Fibroblast of lung (primary cell): Measurements from ENCODE around the gene PLEKHA7. TPM values are rescaled to one million over a fixed set of nuclear protein-coding genes. Genes with fewer than 3 reads are reported as not detected.

Experiments used
- DNase-seq, 2 donors: peaks; one replicate each; pipeline versions ENCODE4 v3.0.0 to v3.0.0-alpha.2; 2010; ENCODE audit warnings: low read depth in 2 of 2
- H2AFZ ChIP-seq: 2 replicates; pipeline ENCODE4 v1.5.1; 2012; ENCODE audit warnings: low read length, control low read depth, inconsistent platforms
- H3K27ac ChIP-seq: 2 replicates; pipeline ENCODE4 v1.5.1; 2011; ENCODE audit warnings: low read length, control low read depth; ENCODE audit not compliant: insufficient read depth
- H3K27me3 ChIP-seq: 2 replicates; pipeline ENCODE4 v1.5.1; 2011; ENCODE audit warnings: mild to moderate bottlenecking, low read length; ENCODE audit not compliant: control insufficient read depth, insufficient read depth
- H3K36me3 ChIP-seq: 2 replicates; pipeline ENCODE4 v1.5.1; 2011; ENCODE audit warnings: low read length; ENCODE audit not compliant: control insufficient read depth, insufficient read depth
- H3K4me1 ChIP-seq: 2 replicates; pipeline ENCODE4 v1.5.1; 2011; ENCODE audit warnings: low read length; ENCODE audit not compliant: control insufficient read depth, insufficient read depth; ENCODE audit errors: extremely low read depth
- H3K4me2 ChIP-seq: 2 replicates; pipeline ENCODE4 v1.5.1; 2011; ENCODE audit warnings: low read length, control low read depth; ENCODE audit not compliant: insufficient read depth; ENCODE audit errors: extremely low read depth
- H3K4me3 ChIP-seq, 4 experiments: fragments of 200-600 bp in 1 of 4; sonication (generic) in 1 of 4; replicated peaks in 1 of 4; 2 replicates each; pipeline ENCODE4 v1.5.1; 2011 to 2016; ENCODE audit warnings: low read length in 4 of 4, low read depth in 3 of 4, mild to moderate bottlenecking in 3 of 4, control low read depth in 2 of 4, inconsistent platforms in 1 of 4, mixed read lengths in 1 of 4; ENCODE audit not compliant: insufficient read depth in 1 of 4; ENCODE audit errors: control extremely low read depth in 1 of 4
- H3K79me2 ChIP-seq: 2 replicates; pipeline ENCODE4 v1.5.1; 2012; ENCODE audit warnings: mild to moderate bottlenecking, low read length, inconsistent platforms; ENCODE audit not compliant: control insufficient read depth, insufficient read depth
- H3K9ac ChIP-seq: 2 replicates; pipeline ENCODE4 v1.5.1; 2011; ENCODE audit warnings: mild to moderate bottlenecking, low read length, control low read depth; ENCODE audit not compliant: insufficient read depth
- H3K9me3 ChIP-seq: 2 replicates; pipeline ENCODE4 v1.5.1; 2012; ENCODE audit warnings: low read depth, low read length; ENCODE audit not compliant: control insufficient read depth, insufficient read depth
- H4K20me1 ChIP-seq: 2 replicates; pipeline ENCODE4 v1.5.1; 2011; ENCODE audit warnings: low read length; ENCODE audit not compliant: control insufficient read depth, insufficient read depth; ENCODE audit errors: extremely low read depth
- EZH2 ChIP-seq: IDR thresholded peaks from 2 replicates; pipeline ENCODE4 v1.5.1; 2012; ENCODE audit warnings: low read length, control low read depth, mild to moderate bottlenecking; ENCODE audit errors: missing control alignments
- polyA plus RNA-seq, 2 donors: library from polyadenylated mRNA; depleted of rRNA in 1 of 2; stranded (reverse) in 1 of 2; unstranded in 1 of 2; fragments of >200 nt; gene quantifications; 2 replicates each; pipeline ENCODE4 v1.2.1, GENCODE V29; 2011 to 2012; ENCODE audit warnings: missing spikeins in 1 of 2
- total RNA-seq: library from RNA; depleted of rRNA; stranded (reverse); fragments of >200 nt; gene quantifications from 2 replicates; pipeline ENCODE4 v1.2.1, GENCODE V29; 2014
- TF ChIP-seq, protein P1 (sequence below), 2 donors: IDR thresholded peaks in 1 of 2; conservative IDR thresholded peaks in 1 of 2; 1 replicate in 1 of 2; 2 replicates in 1 of 2; pipeline ENCODE4 v1.5.1; 2011 to 2012; ENCODE audit warnings: low read length in 2 of 2, control low read depth in 1 of 2, inconsistent platforms in 1 of 2, low read depth in 1 of 2, mild to moderate bottlenecking in 1 of 2

The PLEKHA7 gene
- total and polyA plus RNA-seq, 2 donors (not counting 1 experiment from before 2014, with no cell fraction given): 0.11 to 0.17 TPM

DNA sequence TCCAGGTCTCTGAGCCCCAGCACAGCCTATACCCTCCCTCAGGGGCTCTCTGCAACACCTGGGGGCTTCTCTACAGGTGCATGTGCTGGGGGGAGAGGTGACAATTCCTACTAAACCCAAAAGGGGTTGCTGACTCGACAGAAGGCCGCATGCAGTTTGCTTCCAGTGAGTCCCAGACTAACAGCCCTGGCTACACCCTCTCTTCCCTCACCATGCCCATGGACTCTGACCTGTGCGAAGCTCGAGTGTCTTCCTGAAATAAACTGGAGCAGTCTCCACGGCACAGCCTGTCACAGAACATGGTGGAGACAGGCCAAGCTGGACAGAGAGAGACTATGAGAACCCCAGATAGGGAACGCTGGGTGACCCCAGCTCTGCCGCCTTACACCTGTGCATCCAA lies 16.6 kb downstream of the PLEKHA7 start:
- Histone ChIP-seq H3K27me3 (no peaks in the 10 kb centered on the region), H3K4me3 (no peak overlapping the region), H3K9me3 (no peaks in the 10 kb centered on the region), H3K27ac (no peak overlapping the region), H3K4me1 (no peaks in the 10 kb centered on the region), H3K9ac (no peak overlapping the region), H4K20me1 (no peaks in the 10 kb centered on the region), H3K4me2 (no peak overlapping the region), H2AFZ (no peak overlapping the region), H3K36me3 (no peaks in the 10 kb centered on the region), H3K79me2 (no peaks in the 10 kb centered on the region)
- no peak for DNase-seq
- TF ChIP-seq EZH2: no peak
- TF ChIP-seq, protein P1, sequence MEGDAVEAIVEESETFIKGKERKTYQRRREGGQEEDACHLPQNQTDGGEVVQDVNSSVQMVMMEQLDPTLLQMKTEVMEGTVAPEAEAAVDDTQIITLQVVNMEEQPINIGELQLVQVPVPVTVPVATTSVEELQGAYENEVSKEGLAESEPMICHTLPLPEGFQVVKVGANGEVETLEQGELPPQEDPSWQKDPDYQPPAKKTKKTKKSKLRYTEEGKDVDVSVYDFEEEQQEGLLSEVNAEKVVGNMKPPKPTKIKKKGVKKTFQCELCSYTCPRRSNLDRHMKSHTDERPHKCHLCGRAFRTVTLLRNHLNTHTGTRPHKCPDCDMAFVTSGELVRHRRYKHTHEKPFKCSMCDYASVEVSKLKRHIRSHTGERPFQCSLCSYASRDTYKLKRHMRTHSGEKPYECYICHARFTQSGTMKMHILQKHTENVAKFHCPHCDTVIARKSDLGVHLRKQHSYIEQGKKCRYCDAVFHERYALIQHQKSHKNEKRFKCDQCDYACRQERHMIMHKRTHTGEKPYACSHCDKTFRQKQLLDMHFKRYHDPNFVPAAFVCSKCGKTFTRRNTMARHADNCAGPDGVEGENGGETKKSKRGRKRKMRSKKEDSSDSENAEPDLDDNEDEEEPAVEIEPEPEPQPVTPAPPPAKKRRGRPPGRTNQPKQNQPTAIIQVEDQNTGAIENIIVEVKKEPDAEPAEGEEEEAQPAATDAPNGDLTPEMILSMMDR (conservative IDR thresholded peaks at IDR 0.05 in 1 of 2, IDR thresholded peaks at IDR 0.05 in 1 of 2; ENCODE audit: low read depth in 1 of 2, low read length in 2 of 2): no peak

DNA sequence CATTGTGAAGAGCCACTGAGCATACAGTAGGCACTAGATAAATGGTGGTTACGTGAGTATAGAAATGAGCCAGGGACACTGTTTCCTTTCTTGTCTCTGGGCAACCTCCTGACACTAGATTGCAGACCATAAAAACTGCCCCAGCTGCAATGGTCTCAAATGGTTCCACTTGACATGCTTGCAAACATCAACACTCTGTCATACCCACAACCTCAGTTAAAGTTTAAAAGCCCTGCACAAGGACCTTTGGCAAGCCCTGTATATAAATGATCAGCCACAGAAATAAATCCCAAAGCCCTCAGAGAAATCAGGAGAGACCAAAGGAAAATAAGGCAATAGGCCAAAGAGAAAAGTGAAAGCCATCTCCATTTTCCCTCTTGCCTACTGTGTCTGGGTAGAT lies 20.7 kb downstream of the PLEKHA7 start:
- no peaks in the 10 kb centered on the region for H3K9me3 ChIP-seq
- H3K27ac ChIP-seq: no peak overlapping the region
- H3K9ac ChIP-seq: no peak overlapping the region
- no peak overlapping the region for H2AFZ ChIP-seq
- TF ChIP-seq EZH2: no peak
- H4K20me1 ChIP-seq: no peaks in the 10 kb centered on the region
- no peak for DNase-seq
- H3K4me2 ChIP-seq: no peak overlapping the region
- peaks cover 4% of the 10 kb centered on the region for H3K27me3 ChIP-seq
- H3K4me3 ChIP-seq: no peak overlapping the region
- no peaks in the 10 kb centered on the region for H3K79me2 ChIP-seq
- no peaks in the 10 kb centered on the region for H3K4me1 ChIP-seq
- H3K36me3 ChIP-seq: no peaks in the 10 kb centered on the region

DNA sequence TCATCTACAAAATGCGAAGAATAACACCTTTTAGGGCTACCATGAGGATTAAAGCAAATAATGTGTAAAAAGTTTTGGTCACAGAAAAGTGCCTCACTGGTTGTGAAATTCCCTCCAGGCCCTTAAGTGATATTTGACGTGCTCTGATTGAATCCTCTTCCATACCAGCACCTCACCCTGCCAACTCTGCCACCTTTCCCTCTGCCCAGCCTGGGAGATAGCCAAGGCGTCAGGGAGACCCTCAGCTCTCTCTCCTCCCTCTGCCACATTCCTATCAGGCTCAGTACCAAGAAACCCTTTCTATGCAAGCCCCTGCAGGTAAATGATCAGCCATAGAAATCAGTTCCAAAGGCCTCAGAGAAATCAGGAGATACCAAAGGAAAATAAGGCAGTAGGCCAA lies 21.4 kb downstream of the PLEKHA7 start:
- Histone ChIP-seq H2AFZ (no peak overlapping the region), H3K27me3 (peaks cover 4% of the 10 kb centered on the region), H4K20me1 (no peaks in the 10 kb centered on the region), H3K4me1 (no peaks in the 10 kb centered on the region), H3K4me3 (no peak overlapping the region), H3K27ac (no peak overlapping the region), H3K9ac (no peak overlapping the region), H3K36me3 (no peaks in the 10 kb centered on the region), H3K79me2 (no peaks in the 10 kb centered on the region), H3K9me3 (no peaks in the 10 kb centered on the region), H3K4me2 (no peak overlapping the region)
- DNase-seq: no peak
- no peak for TF ChIP-seq EZH2
- TF ChIP-seq, protein P1 (conservative IDR thresholded peaks at IDR 0.05 in 1 of 2, IDR thresholded peaks at IDR 0.05 in 1 of 2; ENCODE audit: low read depth in 1 of 2, low read length in 2 of 2): no peak
